Kidney epithelial cell (primary cell): Measurements from ENCODE around the gene STMN1. TPM values are rescaled to one million over a fixed set of nuclear protein-coding genes. Genes with fewer than 3 reads are reported as not detected.

Experiments used
- DNase-seq: peaks from one replicate; pipeline ENCODE4 v3.0.0-alpha.2; 2010; ENCODE audit warnings: low read depth
- H3K27me3 ChIP-seq: 2 replicates; pipeline ENCODE4 v1.6.0; 2011; ENCODE audit warnings: low read length; ENCODE audit not compliant: control insufficient read depth, insufficient read depth
- H3K36me3 ChIP-seq: 2 replicates; pipeline ENCODE4 v1.5.1; 2011; ENCODE audit warnings: low read length; ENCODE audit not compliant: control insufficient read depth, insufficient read depth
- H3K4me3 ChIP-seq: 2 replicates; pipeline ENCODE4 v1.5.1; 2011; ENCODE audit warnings: low read depth, mild to moderate bottlenecking, control low read depth, low read length
- total RNA-seq: library from RNA; depleted of rRNA; stranded (reverse); fragments of >200 nt; gene quantifications from 2 replicates; pipeline ENCODE4 v1.2.3, GENCODE V29; 2015
- TF ChIP-seq, protein P1 (sequence below): IDR thresholded peaks from 2 replicates; pipeline ENCODE4 v1.5.1; 2011; ENCODE audit warnings: mild to moderate bottlenecking, moderate library complexity, low read length, control low read depth, inconsistent platforms; ENCODE audit not compliant: insufficient read depth, poor library complexity, severe bottlenecking

STMN1 gene
- total RNA-seq, 1 donor from 2014 or later: 207 TPM

DNA sequence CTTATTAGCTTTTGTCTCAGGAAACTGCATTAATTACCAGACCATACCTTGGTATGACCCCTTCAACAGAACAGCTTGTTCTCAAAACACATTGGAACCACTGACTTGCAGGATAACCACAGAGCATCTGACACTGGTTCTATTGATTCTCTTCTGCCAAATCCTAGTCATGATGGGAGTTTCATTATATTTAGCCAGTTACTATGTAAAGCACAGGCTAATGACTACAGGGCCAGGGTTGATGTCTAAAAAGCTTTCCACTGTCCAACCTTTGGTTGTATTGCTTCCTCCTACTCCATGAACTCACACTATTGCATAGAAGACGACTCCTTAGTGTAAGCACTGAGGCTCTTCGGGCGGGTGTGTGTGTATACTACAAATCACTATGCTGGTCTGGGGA lies 3.8 kb downstream of the STMN1 start:
- Histone ChIP-seq H3K36me3 (peaks cover 4% of the 10 kb centered on the region), H3K27me3 (peaks cover 3% of the 10 kb centered on the region)

DNA sequence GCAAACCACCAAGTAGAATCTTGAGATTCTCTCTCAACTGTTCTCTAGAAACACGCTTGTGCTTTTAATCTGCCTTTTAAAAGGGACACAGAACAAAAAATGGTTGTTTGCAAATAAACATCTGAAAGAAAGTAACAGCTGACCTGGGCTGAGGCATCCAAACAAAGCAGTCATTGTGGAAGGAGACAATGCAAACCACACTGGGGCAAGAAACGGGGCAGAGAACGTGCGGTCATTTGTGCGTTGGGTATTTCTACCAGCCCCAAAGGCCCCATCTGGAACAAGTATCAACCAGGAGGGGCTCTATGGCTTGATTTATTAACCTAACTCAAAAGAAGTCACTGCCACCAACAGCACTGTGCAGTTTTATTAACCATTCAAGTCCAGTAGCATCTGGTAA lies 6.0 kb downstream of the STMN1 start:
- no peak overlapping the region for H3K4me3 ChIP-seq
- no peak for DNase-seq
- TF ChIP-seq, protein P1, sequence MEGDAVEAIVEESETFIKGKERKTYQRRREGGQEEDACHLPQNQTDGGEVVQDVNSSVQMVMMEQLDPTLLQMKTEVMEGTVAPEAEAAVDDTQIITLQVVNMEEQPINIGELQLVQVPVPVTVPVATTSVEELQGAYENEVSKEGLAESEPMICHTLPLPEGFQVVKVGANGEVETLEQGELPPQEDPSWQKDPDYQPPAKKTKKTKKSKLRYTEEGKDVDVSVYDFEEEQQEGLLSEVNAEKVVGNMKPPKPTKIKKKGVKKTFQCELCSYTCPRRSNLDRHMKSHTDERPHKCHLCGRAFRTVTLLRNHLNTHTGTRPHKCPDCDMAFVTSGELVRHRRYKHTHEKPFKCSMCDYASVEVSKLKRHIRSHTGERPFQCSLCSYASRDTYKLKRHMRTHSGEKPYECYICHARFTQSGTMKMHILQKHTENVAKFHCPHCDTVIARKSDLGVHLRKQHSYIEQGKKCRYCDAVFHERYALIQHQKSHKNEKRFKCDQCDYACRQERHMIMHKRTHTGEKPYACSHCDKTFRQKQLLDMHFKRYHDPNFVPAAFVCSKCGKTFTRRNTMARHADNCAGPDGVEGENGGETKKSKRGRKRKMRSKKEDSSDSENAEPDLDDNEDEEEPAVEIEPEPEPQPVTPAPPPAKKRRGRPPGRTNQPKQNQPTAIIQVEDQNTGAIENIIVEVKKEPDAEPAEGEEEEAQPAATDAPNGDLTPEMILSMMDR: no peak
- peaks cover 4% of the 10 kb centered on the region for H3K36me3 ChIP-seq
- H3K27me3 ChIP-seq: no peaks in the 10 kb centered on the region

More for the DNA sequence above, 3.8 kb downstream of the STMN1 start:
- no peak for DNase-seq
- H3K4me3 ChIP-seq: no peak overlapping the region
- TF ChIP-seq, protein P1: no peak

DNA sequence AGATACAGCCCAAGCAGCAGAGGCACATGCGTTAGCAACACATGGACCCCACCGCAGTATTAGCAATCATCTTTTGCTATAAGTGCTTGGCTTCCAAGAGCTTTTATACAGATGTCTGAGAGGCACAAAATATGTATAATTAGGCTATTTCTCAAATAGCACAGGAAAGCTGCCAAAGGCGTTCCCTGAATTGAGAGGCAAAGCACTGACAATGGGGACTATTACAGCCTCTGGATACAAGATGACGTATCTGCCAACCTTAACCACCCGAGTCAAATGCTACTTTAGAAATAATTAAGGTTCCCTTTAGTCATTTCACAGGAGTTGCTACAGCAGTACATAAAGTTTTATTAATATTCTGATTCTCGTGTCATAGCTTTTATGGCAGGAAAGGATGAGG lies 6.4 kb downstream of the STMN1 start:
- Histone ChIP-seq H3K4me3 (no peak overlapping the region), H3K27me3 (no peaks in the 10 kb centered on the region), H3K36me3 (peaks cover 4% of the 10 kb centered on the region)
- TF ChIP-seq, protein P1: no peak
- no peak for DNase-seq

DNA sequence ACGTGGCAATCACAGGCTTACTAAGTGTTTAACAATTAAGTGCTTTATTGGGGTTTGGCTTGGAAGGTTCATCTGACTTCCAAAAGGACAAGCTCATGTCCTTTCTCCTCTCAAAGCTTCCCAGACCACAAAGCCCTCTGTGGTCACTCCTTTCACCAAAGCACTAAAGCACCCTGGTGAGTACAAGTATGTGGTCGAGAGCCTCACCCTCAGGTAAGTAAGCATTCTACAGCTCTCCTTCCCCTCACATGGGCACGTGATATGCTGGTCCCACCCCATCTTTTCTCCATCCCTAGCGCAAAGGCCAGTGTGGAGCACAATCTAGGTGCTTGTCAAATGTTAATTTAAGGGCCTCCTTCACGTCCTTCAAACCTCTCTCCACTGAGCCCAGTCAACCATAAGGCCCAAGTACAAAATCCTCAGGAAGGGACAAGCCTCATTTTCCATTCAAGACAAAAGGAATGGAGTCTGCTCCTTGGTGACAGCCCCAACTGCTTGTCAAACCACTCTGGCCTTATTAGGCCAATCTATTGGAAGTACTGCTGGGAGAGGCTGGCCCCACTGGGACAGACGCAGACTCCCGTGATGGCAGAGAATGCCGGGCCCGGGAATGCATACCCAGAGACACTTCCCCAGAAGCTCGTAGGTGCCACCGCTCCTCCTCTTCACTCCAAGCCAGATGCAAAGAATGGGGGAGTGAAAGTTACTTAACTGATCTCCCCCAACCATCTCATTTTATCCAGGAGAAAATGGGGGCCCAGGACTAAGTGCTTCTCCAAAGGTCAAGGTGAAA lies 7.8 kb downstream of the STMN1 start:
- peaks cover 5% of the 10 kb centered on the region for H3K36me3 ChIP-seq
- no peak overlapping the region for H3K4me3 ChIP-seq
- no peaks in the 10 kb centered on the region for H3K27me3 ChIP-seq
- TF ChIP-seq, protein P1: no peak
- no peak for DNase-seq

DNA sequence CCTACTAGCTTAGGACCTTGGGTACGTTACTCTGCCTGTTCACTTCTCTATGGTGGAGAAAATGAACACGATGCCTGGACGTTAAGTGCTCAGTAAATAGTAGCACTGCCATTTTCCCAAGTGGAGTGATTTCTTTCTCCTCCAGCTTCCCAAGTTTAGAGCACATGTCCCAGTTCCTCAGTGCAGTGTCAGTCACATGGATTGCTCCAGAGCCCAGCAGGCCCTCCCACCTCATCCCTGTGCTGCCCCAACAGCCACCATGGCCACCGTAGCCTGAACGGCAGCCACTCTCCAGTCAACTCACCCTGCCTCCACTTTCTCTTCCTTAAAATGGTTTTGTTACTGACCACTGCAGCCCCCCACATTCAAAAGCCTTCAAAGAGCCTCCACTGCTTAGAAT lies 8.5 kb downstream of the STMN1 start:
- TF ChIP-seq, protein P1: no peak
- Histone ChIP-seq H3K27me3 (no peaks in the 10 kb centered on the region), H3K36me3 (peaks cover 5% of the 10 kb centered on the region), H3K4me3 (no peak overlapping the region)
- DNase-seq: no peak

DNA sequence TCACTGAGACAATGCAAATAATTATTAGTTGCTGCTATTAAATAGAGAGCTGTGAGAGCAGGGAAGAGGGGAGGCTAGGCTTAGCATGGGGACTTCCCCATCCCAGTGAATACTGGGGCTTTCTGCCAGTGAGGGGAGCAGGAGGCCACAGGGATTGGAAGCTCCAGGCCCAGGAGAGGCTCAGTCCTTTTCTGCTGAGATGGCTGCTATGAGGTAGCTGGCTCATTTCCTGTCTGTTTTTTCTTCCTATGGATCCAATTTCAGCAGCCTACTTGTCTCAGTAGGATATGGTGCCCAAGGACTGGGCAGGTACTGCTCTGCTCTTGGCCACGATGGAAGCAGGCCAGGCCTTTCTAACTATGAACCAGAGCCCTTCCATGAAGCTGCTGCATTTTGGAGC lies 10.0 kb downstream of the STMN1 start:
- H3K4me3 ChIP-seq: no peak overlapping the region
- H3K36me3 ChIP-seq: peaks cover 3% of the 10 kb centered on the region
- TF ChIP-seq, protein P1: no peak
- DNase-seq: no peak
- no peaks in the 10 kb centered on the region for H3K27me3 ChIP-seq
